ENCODE results near the gene ADGRV1.
"Not testable (repeated sequence)": the region's sequence is repeated elsewhere in the genome, so short reads cannot be mapped to it uniquely, and the experiment has no call there.

The ADGRV1 gene

DNA sequence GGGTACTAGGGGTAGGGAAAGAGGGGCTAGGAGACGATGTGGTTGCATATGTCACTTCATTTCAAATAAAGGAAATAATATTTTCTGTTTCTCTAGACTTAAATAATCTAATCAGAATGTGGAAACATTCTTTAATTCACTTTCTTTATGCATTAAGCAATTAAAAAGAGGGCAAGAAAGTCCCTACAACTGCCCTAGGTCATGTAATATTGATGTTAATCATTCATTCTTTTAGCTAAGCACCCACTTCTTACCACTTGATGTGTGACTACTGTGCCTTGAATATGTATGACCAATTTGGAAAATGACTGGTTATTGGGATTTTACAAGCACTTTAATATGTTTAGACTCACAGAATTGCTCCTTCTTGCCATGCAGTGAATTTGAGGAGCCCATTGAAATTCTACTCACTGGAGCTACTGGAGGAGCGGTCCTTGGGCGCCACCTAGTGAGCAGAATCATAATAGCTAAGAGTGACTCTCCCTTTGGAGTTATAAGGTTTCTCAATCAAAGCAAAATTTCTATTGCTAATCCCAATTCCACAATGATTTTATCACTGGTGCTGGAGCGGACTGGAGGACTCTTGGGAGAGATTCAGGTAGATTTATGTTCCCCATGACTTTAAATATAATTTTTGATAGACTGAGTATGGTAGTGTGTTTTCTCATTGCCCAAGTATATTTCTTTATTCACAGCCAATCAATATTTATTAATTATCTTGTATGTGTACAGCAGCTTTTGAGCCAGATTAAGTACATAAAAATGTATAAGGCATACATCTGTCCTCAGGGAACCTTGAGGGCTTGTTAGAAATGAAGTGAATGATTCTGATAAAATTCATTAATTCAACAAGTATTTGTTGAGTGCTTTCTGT lies 225.1 kb downstream of the ADGRV1 start:
- DNase-seq = peak; percentile 69
- in situ Hi-C loops (cut with MboI; ENCODE audit: low pct_unique_long_range_greater_than_20kb, low sequenced_read_pairs) = no loop called here

DNA sequence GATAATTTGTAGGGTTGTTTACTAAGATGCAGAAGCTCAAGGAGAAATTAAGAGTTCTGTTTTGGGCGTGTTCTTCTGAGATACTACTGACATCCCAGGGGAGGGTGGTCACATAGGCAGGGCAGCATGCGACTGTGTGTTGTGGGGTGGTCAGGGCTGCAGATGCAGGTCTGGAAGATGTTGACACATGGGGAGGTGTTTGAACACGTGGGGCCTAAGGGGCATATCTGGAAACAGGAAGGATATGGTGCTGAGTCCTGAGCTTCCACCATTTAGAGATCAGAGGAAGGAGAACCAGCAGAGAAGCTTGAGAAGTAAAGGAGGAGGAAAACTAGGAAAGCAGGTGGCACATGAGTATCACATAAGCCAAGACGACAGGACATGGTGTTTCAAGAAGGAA lies 228.2 kb downstream of the ADGRV1 start:
- DNase-seq = no peak

GRCh38 chr5:90792725-90793124 lies 234.1 kb downstream of the ADGRV1 start:
- in situ Hi-C loops (cut with MboI; ENCODE audit: low pct_unique_long_range_greater_than_20kb, low sequenced_read_pairs) = no loop called here
- no peak for DNase-seq

More for the DNA sequence above, 228.2 kb downstream of the ADGRV1 start:
- in situ Hi-C loops (cut with MboI; ENCODE audit: low pct_unique_long_range_greater_than_20kb, low sequenced_read_pairs) = no loop called here

DNA sequence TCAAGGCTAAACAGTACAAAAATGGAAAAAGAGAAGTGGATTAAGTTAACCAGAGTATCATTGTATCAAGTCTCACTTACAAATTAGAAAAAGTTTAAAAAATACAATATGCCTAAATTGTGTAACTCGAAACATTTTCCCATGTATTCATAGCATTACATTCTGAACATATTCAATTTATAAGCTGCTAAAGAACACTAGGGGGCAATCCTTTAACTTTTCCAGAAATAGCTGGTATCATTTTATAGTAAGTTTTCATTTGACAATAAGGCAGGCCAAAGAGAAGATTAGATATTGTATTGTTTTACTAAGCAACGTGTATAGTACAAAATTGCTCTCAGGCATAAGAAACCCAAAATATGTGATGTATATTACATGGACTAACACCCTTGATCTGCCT lies 234.6 kb downstream of the ADGRV1 start:
- in situ Hi-C loops (cut with MboI; ENCODE audit: low pct_unique_long_range_greater_than_20kb, low sequenced_read_pairs) = no loop called here
- no peak for DNase-seq

GRCh38 chr5:90796919-90797318 lies 238.3 kb downstream of the ADGRV1 start:
- in situ Hi-C loops (cut with MboI; ENCODE audit: low pct_unique_long_range_greater_than_20kb, low sequenced_read_pairs); DNase-seq: not testable (repeated sequence)

DNA sequence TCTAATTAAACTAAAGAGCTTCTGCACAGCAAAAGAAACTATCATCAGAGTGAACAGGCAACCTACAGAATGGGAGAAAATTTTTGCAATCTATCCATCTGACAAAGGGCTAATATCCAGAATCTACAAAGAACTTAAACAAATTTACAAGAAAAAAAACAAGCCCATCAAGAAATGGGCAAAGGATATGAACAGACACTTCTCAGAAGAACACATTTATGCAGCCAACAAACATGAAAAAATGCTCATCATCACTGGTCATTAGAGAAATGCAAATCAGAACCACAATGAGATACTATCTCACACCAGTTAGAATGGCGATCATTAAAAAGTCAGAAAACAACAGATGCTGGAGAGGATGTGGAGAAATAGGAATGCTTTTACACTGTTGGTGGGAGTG lies 241.5 kb downstream of the ADGRV1 start:
- DNase-seq; in situ Hi-C loops (cut with MboI; ENCODE audit: low pct_unique_long_range_greater_than_20kb, low sequenced_read_pairs): not testable (repeated sequence)

GRCh38 chr5:90800515-90800914 lies 241.9 kb downstream of the ADGRV1 start:
- DNase-seq; in situ Hi-C loops (cut with MboI; ENCODE audit: low pct_unique_long_range_greater_than_20kb, low sequenced_read_pairs): not testable (repeated sequence)

DNA sequence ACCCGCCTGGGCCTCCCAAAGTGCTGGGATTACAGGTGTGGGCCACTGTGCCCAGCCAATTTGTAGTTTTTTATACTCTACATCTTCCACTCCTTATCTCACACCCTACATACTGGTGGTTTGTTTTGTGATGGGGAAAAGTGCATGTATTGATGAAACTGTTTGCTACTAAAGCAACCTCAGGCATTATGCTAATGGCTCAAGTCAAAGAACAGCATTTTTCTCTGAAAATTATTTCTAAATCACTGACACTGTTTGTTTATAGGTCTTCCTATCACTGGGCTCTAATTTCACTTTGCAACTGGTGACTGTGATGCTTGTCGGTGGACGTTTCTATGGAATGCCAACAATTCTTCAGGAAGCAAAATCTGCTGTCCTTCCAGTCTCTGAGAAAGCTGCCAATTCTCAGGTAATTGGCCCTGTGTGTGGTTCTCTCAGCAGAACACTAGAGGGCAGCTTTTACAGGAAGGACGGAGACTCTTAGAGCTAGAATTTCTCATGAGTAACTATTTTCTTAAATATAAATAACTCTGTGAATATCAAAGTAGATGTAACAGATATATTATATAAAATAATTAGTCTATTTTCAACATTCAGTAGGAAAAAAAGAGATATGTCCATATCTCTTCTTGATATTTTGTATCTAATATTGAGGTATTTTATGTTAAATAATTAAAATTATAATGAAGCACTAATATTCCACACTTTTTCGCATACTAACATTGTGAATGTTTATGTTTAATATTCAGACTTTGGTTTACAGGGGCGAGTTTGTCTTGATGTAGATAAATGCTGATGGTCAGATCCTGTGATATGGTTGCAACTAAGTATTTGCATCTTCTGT lies 244.1 kb downstream of the ADGRV1 start:
- in situ Hi-C loops (cut with MboI; ENCODE audit: low pct_unique_long_range_greater_than_20kb, low sequenced_read_pairs) = no loop called here
- peak; percentile 38 for DNase-seq

DNA sequence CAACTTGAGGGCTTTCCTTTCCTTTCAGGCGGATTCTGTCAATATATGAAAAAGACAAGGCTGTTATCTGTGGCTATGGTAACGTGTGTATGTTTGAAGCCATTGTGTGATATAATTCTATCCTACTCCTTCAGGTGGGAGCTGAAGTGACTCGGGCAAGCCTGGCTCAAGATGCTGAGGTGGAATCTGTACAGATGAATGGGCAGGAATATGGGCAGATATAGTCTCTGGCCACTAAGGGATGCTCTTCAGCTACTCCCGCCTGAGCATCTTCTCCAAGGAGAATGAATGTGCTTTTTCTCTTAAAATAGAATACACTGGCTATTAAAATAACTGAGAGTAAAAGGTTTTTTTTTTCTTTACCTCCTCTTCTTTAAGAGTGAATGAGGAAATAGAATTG lies 244.8 kb downstream of the ADGRV1 start:
- in situ Hi-C loops (cut with MboI; ENCODE audit: low pct_unique_long_range_greater_than_20kb, low sequenced_read_pairs) = no loop called here
- DNase-seq = no peak

DNA sequence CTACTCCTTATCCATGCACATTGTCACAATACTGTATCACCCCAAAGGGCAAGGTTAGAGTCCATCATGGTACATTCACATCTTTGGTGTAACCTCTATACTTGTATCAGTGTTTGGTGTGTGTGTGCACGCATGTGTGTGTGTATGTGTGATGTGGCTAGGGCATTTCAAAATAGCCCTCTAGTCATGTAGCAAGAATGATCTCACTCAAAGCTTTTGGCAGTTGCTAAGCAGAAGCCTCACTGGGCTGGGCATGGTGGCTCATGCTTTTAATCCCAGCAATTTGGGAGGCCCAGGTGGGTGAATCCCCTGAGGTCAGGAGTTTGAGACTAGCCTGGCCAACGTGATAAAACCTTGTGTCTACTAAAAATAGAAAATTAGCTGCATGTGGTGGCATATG lies 245.3 kb downstream of the ADGRV1 start:
- DNase-seq = no peak
- in situ Hi-C loops (cut with MboI; ENCODE audit: low pct_unique_long_range_greater_than_20kb, low sequenced_read_pairs) = no loop called here

DNA sequence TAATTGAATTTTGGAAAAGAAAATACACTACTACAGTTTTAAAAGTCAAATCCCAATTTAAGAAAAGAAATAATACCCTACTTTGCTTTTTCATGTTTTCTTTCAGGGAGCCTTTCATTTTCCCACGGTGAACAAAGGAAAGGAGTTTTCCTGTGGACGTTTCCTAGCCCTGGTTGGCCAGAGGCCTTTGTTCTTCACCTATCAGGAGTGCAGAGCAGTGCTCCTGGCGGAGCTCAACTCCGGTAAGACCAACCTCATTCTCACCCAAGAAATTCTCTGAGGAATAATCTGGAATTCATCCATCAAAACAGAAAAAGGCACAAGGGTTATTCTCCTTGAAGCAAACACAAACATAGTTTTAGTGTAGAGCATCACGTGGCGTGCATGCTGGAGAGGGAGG lies 248.9 kb downstream of the ADGRV1 start:
- in situ Hi-C loops (cut with MboI; ENCODE audit: low pct_unique_long_range_greater_than_20kb, low sequenced_read_pairs) = no loop called here
- no peak for DNase-seq

DNA sequence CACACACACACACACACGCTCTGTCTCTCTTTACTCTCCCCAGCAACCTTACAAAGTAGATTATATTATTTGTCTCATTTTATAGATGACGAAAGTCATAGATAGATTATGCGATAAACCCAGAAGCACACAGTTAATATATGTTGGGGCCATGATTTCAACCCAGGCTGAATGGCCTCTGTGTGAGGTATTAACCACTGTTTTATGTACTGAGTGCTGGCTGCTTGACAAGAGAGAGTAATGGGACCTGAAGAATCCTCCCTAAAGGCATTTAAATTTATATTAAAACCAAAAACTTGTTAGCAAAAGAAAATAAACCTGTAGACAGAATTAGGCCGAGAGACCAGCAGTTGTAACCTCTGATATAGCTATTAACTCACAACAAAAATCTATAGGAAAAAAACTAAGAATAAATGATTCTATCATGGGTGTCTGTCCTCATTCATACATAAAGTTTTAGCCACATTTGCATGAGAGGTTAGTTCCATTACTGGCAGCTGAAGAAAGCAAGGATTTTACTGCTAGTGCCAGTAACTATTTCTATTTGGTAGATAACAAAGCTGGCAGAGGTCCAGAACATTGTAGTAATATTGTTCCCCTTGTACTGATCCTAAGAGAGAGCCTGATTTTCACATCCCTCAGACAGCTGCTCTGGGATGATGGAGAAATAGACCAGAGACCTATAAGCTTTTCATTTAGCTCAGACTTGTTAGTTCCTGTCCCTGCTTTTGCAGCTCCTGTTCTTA lies 250.9 kb downstream of the ADGRV1 start:
- no peak for DNase-seq
- in situ Hi-C loops (cut with MboI; ENCODE audit: low pct_unique_long_range_greater_than_20kb, low sequenced_read_pairs) = no loop called here

DNA sequence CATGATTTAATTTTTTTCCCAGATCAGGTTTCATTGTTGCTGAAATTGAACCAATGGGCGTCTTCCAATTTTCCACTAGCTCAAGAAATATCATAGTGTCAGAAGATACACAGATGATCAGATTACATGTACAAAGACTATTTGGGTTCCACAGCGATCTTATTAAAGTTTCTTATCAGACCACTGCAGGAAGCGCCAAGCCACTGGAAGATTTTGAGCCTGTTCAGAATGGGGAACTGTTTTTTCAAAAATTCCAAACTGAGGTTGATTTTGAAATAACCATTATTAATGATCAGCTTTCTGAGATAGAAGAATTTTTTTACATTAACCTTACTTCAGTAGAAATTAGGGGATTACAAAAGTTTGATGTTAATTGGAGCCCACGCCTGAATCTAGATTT lies 251.6 kb downstream of the ADGRV1 start:
- in situ Hi-C loops (cut with MboI; ENCODE audit: low pct_unique_long_range_greater_than_20kb, low sequenced_read_pairs) = no loop called here
- DNase-seq = no peak

GRCh38 chr5:90813392-90813791 lies 254.8 kb downstream of the ADGRV1 start:
- in situ Hi-C loops (cut with MboI; ENCODE audit: low pct_unique_long_range_greater_than_20kb, low sequenced_read_pairs) = no loop called here
- DNase-seq = no peak

DNA sequence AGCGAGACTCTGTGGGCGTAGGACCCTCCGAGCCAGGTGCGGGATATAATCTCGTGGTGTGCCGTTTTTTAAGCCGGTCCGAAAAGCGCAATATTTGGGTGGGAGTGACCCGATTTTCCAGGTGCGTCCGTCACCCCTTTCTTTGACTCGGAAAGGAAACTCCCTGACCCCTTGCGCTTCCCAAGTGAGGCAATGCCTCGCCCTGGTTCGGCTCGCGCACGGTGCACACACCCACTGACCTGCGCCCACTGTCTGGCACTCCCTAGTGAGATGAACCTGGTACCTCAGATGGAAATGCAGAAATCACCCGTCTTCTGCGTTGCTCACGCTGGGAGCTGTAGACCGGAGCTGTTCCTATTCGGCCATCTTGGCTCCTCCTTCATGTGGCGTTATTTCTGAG lies 263.5 kb downstream of the ADGRV1 start:
- DNase-seq; in situ Hi-C loops (cut with MboI; ENCODE audit: low pct_unique_long_range_greater_than_20kb, low sequenced_read_pairs): not testable (repeated sequence)

DNA sequence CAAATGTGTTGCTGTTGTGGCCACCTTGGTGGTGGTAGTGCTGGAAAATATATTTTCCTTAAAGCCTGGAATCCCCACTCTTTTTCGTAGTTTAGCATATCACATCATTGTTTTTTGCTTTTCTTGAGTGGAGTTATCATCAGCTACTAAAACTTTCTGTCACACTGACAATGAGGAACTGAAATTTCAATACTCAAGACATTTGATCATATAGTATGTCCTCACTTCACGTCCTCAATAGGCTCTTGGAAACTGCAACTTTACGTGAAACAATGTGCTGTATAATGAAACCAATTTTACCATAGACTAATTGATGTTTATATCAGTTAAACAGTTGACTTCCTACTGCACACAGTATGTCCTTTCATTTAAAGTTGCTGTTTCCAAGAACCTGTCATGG lies 265.8 kb downstream of the ADGRV1 start:
- no peak for DNase-seq
- in situ Hi-C loops (cut with MboI; ENCODE audit: low pct_unique_long_range_greater_than_20kb, low sequenced_read_pairs) = no loop called here

DNA sequence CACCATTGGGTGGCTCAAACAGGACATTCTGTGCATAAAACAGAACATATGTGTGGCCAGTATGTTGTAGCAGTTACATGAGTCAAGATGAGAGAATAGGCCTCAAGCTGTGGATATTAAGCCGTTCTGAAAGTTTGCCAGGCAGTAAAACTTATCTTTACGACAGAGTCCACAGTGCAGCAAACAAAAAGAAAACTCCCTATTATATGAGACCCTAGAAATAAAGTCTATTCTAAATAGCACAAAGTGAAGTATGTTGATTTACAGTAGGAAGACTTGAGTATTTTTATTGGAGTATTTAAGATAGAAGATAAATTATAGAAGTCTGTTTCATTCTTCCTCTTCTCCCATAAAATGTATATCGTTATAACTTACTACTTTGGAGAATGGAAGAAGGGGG lies 271.5 kb downstream of the ADGRV1 start:
- in situ Hi-C loops (cut with MboI; ENCODE audit: low pct_unique_long_range_greater_than_20kb, low sequenced_read_pairs) = no loop called here
- no peak for DNase-seq

DNA sequence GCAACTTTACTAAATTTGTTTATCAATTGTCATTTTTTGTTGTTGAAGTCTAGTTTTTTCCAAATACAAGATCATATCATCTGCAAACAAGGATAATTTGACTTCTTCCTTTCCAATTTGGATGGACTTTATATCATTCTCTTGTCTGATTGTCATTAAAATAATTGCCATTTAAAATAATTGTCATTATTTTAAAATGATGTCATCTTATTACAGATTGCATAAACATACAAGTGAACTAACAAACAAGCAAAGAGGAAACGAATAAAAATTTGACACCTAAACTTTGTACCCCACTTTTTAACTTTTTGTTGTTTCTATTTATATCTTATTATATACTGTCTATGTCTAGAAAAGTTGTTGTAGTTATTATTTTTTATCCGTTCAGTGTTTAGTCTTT lies 275.2 kb downstream of the ADGRV1 start:
- in situ Hi-C loops (cut with MboI; ENCODE audit: low pct_unique_long_range_greater_than_20kb, low sequenced_read_pairs) = no loop called here
- no peak for DNase-seq

GRCh38 chr5:90834711-90835110 lies 276.1 kb downstream of the ADGRV1 start:
- no peak for DNase-seq
- in situ Hi-C loops (cut with MboI; ENCODE audit: low pct_unique_long_range_greater_than_20kb, low sequenced_read_pairs) = no loop called here

GRCh38 chr5:90843443-90843842 lies 284.8 kb downstream of the ADGRV1 start:
- DNase-seq = peak; percentile 42
- in situ Hi-C loops (cut with MboI; ENCODE audit: low pct_unique_long_range_greater_than_20kb, low sequenced_read_pairs) = no loop called here
